Thyroid gland (tissue), 4 donors: ENCODE results near the gene UBE2Q1. TPM values are rescaled to one million over a fixed set of nuclear protein-coding genes. Genes with fewer than 3 reads are reported as not detected.

Source experiments
- DNase-seq, 2 donors: peaks; one replicate each; pipeline ENCODE4 v3.0.0-alpha.2; 2019
- H3K27ac ChIP-seq, 3 donors: fragments of 200-600 bp; sonication (generic); 1 replicate in 2 of 3; 2 replicates in 1 of 3; pipeline ENCODE4 v1.5.1; 2016 to 2019; ENCODE audit warnings: mild to moderate bottlenecking in 1 of 3, moderate library complexity in 1 of 3
- H3K27me3 ChIP-seq: fragments of 200-600 bp; sonication (generic); one replicate; pipeline ENCODE4 v1.5.1; 2019
- H3K36me3 ChIP-seq, 2 donors: fragments of 200-600 bp; sonication (generic); one replicate each; pipeline ENCODE4 v1.5.1; 2016 to 2019
- H3K4me1 ChIP-seq, 2 donors: fragments of 200-600 bp; sonication (generic); one replicate each; pipeline ENCODE4 v1.5.1; 2017 to 2019
- H3K4me3 ChIP-seq, 3 donors: fragments of 200-600 bp; sonication (generic); replicated peaks in 1 of 3; 1 replicate in 2 of 3; 2 replicates in 1 of 3; pipeline ENCODE4 v1.5.1; 2016; ENCODE audit warnings: mild to moderate bottlenecking in 1 of 3
- H3K9me3 ChIP-seq: fragments of 200-600 bp; sonication (generic); one replicate; pipeline ENCODE4 v1.5.1; 2017
- POLR2A ChIP-seq, 2 donors: fragments of 450-650 bp; IDR thresholded peaks; one replicate each; pipeline ENCODE4 v1.6.1; 2017; ENCODE audit warnings: antibody characterized with exemption in 2 of 2, mild to moderate bottlenecking in 2 of 2, moderate library complexity in 1 of 2
- WGBS, 2 donors: methylation state at CpG; one replicate each; pipeline ENCODE4 v1.1.5; 2017; 5-methylcytosine and 5-hydroxymethylcytosine counted together
- intact Hi-C: fragments of 100-400 bp; cut with DNase I; formaldehyde crosslinking; loops from one replicate; pipeline ENCODE4 v1.15.1; 2023
- total RNA-seq, 4 donors: library from RNA; depleted of rRNA; stranded (reverse); fragments of >200 nt; gene quantifications; one replicate each; pipeline ENCODE4 v1.2.3, GENCODE V29; 2016
- TF ChIP-seq, protein P1 (sequence below), 6 experiments: fragments of 200-600 bp in 3 of 6; fragments of 450-650 bp in 3 of 6; sonication (generic) in 3 of 6; IDR thresholded peaks; one replicate each; pipeline ENCODE4 v1.5.1; 2016 to 2019; ENCODE audit warnings: antibody characterized with exemption in 6 of 6, mild to moderate bottlenecking in 2 of 6, inconsistent platforms in 1 of 6, moderate library complexity in 1 of 6

The UBE2Q1 gene
- total RNA-seq, 4 donors from 2014 or later, result 24.5 to 61.3 (median 28.7) TPM

- Histone ChIP-seq H3K4me1 (peaks cover 14 to 49% of the 10 kb centered on the region in 2 donors), H3K27ac (no peak overlapping the region), H3K36me3 (peaks cover 18 to 19% of the 10 kb centered on the region in 2 donors), H3K27me3 (no peaks in the 10 kb centered on the region), H3K9me3 (no peaks in the 10 kb centered on the region), H3K4me3 (no peak overlapping the region)
- intact Hi-C loops, result no loop called here
- 79 to 83% methylated on average over 2 of the region's 2 CpGs for WGBS, 2 donors
- no peak for TF ChIP-seq POLR2A (IDR thresholded peaks at IDR 0.05)
- TF ChIP-seq, protein P1, sequence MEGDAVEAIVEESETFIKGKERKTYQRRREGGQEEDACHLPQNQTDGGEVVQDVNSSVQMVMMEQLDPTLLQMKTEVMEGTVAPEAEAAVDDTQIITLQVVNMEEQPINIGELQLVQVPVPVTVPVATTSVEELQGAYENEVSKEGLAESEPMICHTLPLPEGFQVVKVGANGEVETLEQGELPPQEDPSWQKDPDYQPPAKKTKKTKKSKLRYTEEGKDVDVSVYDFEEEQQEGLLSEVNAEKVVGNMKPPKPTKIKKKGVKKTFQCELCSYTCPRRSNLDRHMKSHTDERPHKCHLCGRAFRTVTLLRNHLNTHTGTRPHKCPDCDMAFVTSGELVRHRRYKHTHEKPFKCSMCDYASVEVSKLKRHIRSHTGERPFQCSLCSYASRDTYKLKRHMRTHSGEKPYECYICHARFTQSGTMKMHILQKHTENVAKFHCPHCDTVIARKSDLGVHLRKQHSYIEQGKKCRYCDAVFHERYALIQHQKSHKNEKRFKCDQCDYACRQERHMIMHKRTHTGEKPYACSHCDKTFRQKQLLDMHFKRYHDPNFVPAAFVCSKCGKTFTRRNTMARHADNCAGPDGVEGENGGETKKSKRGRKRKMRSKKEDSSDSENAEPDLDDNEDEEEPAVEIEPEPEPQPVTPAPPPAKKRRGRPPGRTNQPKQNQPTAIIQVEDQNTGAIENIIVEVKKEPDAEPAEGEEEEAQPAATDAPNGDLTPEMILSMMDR (IDR thresholded peaks at IDR 0.05), result no peak
- no peak for DNase-seq
Observed at GRCh38 chr1:154603317-154603716, 44.9 kb upstream of the UBE2Q1 start.

DNA sequence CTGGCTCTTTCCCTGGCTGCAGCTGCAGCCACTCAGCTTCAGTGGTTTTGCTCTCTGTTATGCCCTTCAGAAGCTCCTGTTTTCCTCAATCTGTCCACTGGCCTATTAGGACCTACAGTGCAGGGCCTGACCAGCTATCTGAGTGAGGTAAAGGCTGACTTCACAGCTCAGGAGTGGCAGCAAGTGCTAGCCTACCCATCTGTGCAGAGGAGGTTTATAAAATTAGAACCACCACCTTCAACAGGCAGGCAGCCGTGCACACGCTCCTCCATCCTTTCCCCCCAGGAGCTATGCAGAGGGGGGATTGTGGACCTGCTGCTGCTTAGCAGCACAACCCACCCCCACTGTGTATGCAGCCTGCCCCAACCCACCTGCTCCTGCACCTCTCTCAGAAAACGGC is 41.2 kb upstream of the UBE2Q1 start:
- H3K27ac ChIP-seq, result no peak overlapping the region
- H3K36me3 ChIP-seq, result peaks cover 47 to 52% of the 10 kb centered on the region in 2 donors
- WGBS, 2 donors, result 74 to 84% methylated on average over 3 of the region's 3 CpGs

GRCh38 chr1:154598871-154599635 is 40.6 kb upstream of the UBE2Q1 start:
- no peaks in the 10 kb centered on the region for H3K9me3 ChIP-seq
- no peak overlapping the region for H3K27ac ChIP-seq
- H3K4me3 ChIP-seq, result no peak overlapping the region
- no peak for DNase-seq
- intact Hi-C loops, result no loop called here
- peaks cover 0 to 26% of the 10 kb centered on the region in 2 donors for H3K4me1 ChIP-seq
- 78 to 88% methylated on average over 3 of the region's 3 CpGs for WGBS, 2 donors
- peaks cover 53 to 58% of the 10 kb centered on the region in 2 donors for H3K36me3 ChIP-seq
- TF ChIP-seq, protein P1 (IDR thresholded peaks at IDR 0.05), result no peak
- TF ChIP-seq POLR2A (IDR thresholded peaks at IDR 0.05), result no peak
- H3K27me3 ChIP-seq, result no peaks in the 10 kb centered on the region

More for the DNA sequence above, 41.2 kb upstream of the UBE2Q1 start:
- TF ChIP-seq, protein P1 (IDR thresholded peaks at IDR 0.05), result no peak
- TF ChIP-seq POLR2A (IDR thresholded peaks at IDR 0.05), result no peak
- intact Hi-C loops, result no loop called here
- H3K27me3 ChIP-seq, result no peaks in the 10 kb centered on the region
- H3K4me3 ChIP-seq, result no peak overlapping the region
- H3K4me1 ChIP-seq, result peaks cover 0 to 30% of the 10 kb centered on the region in 2 donors
- H3K9me3 ChIP-seq, result no peaks in the 10 kb centered on the region
- no peak for DNase-seq

DNA sequence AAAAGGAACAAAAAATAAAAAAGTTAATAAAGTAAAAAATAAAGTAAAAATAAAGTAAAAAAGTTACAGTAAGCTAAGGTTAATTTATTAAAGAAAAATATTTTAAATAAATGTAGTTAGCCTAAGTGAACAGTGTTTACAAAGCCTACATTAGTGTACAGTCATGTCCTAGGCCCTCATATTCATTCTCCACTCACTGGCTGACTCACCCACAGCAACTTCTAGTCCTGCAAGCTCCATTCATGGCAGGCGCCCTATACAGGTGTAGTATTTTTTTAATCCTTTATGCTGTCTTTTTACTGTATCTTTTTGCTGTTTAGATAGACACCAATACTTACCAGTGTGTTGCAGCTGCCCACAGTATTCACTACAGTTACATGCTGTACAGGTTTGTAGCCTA is 37.2 kb upstream of the UBE2Q1 start:
- Histone ChIP-seq H3K27me3 (no peaks in the 10 kb centered on the region), H3K9me3 (no peaks in the 10 kb centered on the region), H3K4me1 (peaks cover 0 to 14% of the 10 kb centered on the region in 2 donors), H3K36me3 (peaks cover 63 to 80% of the 10 kb centered on the region in 2 donors), H3K4me3 (no peak overlapping the region), H3K27ac (no peak overlapping the region)
- 89 to 98% methylated on average over 1 of the region's 1 CpG for WGBS, 2 donors
- intact Hi-C loops, result no loop called here
- DNase-seq, result no peak
- no peak for TF ChIP-seq POLR2A (IDR thresholded peaks at IDR 0.05)
- TF ChIP-seq, protein P1 (IDR thresholded peaks at IDR 0.05), result no peak

- WGBS, 2 donors, result 89 to 91% methylated on average over 7 of the region's 7 CpGs
- peaks cover 70 to 86% of the 10 kb centered on the region in 2 donors for H3K36me3 ChIP-seq
Observed at GRCh38 chr1:154594811-154595210, 36.3 kb upstream of the UBE2Q1 start.

More at GRCh38 chr1:154594811-154595210, 36.3 kb upstream of the UBE2Q1 start:
- Histone ChIP-seq H3K27ac (no peak overlapping the region), H3K9me3 (no peaks in the 10 kb centered on the region), H3K27me3 (no peaks in the 10 kb centered on the region), H3K4me3 (no peak overlapping the region), H3K4me1 (peaks cover 0 to 6% of the 10 kb centered on the region in 2 donors)
- TF ChIP-seq, protein P1 (IDR thresholded peaks at IDR 0.05), result no peak
- TF ChIP-seq POLR2A (IDR thresholded peaks at IDR 0.05), result no peak
- intact Hi-C loops, result no loop called here
- DNase-seq, result no peak
